ENCODE data around the gene SLC12A3. TPM values are rescaled to one million over a fixed set of nuclear protein-coding genes. Genes with fewer than 3 reads are reported as not detected.

Gene SLC12A3
- total RNA-seq, 1 experiment from 2014 or later: not detected

- Mint-ChIP-seq H3K27me3 (ENCODE audit: low read depth) (no peaks in the 10 kb centered on the region), H3K4me3 (no peak overlapping the region), H3K27ac (no peak overlapping the region), H3K36me3 (peaks cover 4% of the 10 kb centered on the region; the same call in 1 of the 2 replicates), H3K9me3 (peaks cover 10% of the 10 kb centered on the region), H3K4me1 (no peaks in the 10 kb centered on the region)
- DNase-seq (ENCODE audit: low spot score) (no peak), ATAC-seq (no peak)
- ChIA-PET CTCF (no interaction called here), POLR2A (no interaction called here)
- TF ChIP-seq NR1H2 (CRISPR knock-in tag; IDR thresholded peaks at IDR 0.05): no peak
- no peak for TF ChIP-seq ZNF232 (CRISPR knock-in tag; IDR thresholded peaks at IDR 0.05)
- no peak for TF ChIP-seq STAT6 (CRISPR knock-in tag; conservative IDR thresholded peaks at IDR 0.05; ENCODE audit: low read depth)
- no peak for TF ChIP-seq ZBTB21 (CRISPR knock-in tag; IDR thresholded peaks at IDR 0.05; ENCODE audit: borderline replicate concordance)
- no peak for TF ChIP-seq ZNF263 (CRISPR knock-in tag; IDR thresholded peaks at IDR 0.05; ENCODE audit: low read depth)
- TF ChIP-seq MLX (CRISPR knock-in tag; IDR thresholded peaks at IDR 0.05): no peak
- TF ChIP-seq ATF3 (CRISPR knock-in tag; conservative IDR thresholded peaks at IDR 0.05): no peak
- no peak for TF ChIP-seq MXD4 (CRISPR knock-in tag; IDR thresholded peaks at IDR 0.05; ENCODE audit: borderline replicate concordance)
- no peak for TF ChIP-seq SP1 (CRISPR knock-in tag; conservative IDR thresholded peaks at IDR 0.05)
- TF ChIP-seq ZNF416 (CRISPR knock-in tag; IDR thresholded peaks at IDR 0.05): no peak
Observed at GRCh38 chr16:56956756-56957155, 91.7 kb downstream of the SLC12A3 start.

GRCh38 chr16:56960681-56961281 is 95.8 kb downstream of the SLC12A3 start:
- peaks cover 4% of the 10 kb centered on the region; the same call in 1 of the 2 replicates for H3K36me3 Mint-ChIP-seq
- H3K4me1 Mint-ChIP-seq: peaks cover 5% of the 10 kb centered on the region
- ATAC-seq: no peak
- H3K27me3 Mint-ChIP-seq (ENCODE audit: low read depth): no peaks in the 10 kb centered on the region
- H3K9me3 Mint-ChIP-seq: peaks cover 6% of the 10 kb centered on the region
- no peak for DNase-seq (ENCODE audit: low spot score)
- POLR2A ChIA-PET: no interaction called here
- no peak overlapping the region for H3K4me3 Mint-ChIP-seq
- H3K27ac Mint-ChIP-seq: no peak overlapping the region
- TF ChIP-seq ZNF416 (CRISPR knock-in tag; IDR thresholded peaks at IDR 0.05) (no peak), ZNF671 (CRISPR knock-in tag; IDR thresholded peaks at IDR 0.05) (no peak), ATF2 (CRISPR knock-in tag; IDR thresholded peaks at IDR 0.05; ENCODE audit: borderline replicate concordance, low read depth) (no peak), TEAD1 (CRISPR knock-in tag; IDR thresholded peaks at IDR 0.05) (no peak), NFATC4 (CRISPR knock-in tag; IDR thresholded peaks at IDR 0.05) (no peak), FOXK1 (CRISPR knock-in tag; IDR thresholded peaks at IDR 0.05) (no peak), STAT6 (CRISPR knock-in tag; conservative IDR thresholded peaks at IDR 0.05; ENCODE audit: low read depth) (no peak)
- CTCF ChIA-PET: interaction anchor here (1.2 kb wide), 1 partner anchor 132 kb away, joined by 3 read pairs; the partner anchor contains the start of gene CPNE2

All from WTC11 (cell line).